Lung (tissue), 12 donors: Measurements from ENCODE around the gene SERTAD1. TPM values are rescaled to one million over a fixed set of nuclear protein-coding genes. Genes with fewer than 3 reads are reported as not detected.

ENCODE experiments used
- ATAC-seq: fragments of 200-7000 bp; cut with Tn5 transposase; one replicate; pipeline ENCODE4 v1.9.1; 2020; ENCODE audit warnings: moderate number of reproducible peaks; ENCODE audit not compliant: insufficient read depth, low FRiP score
- DNase-seq, 3 donors: peaks; one replicate each; pipeline ENCODE4 v3.0.0-alpha.2; 2013 to 2017
- H3K27ac ChIP-seq, 2 donors: one replicate each; pipeline ENCODE4 v1.5.1; 2013; ENCODE audit warnings: mild to moderate bottlenecking in 2 of 2, moderate library complexity in 2 of 2, control low read depth in 1 of 2, inconsistent platforms in 1 of 2, low read depth in 1 of 2, low read length in 1 of 2
- H3K27me3 ChIP-seq, 3 donors: one replicate each; pipeline ENCODE4 v1.5.1; 2013; ENCODE audit warnings: low read length in 2 of 3; ENCODE audit not compliant: control insufficient read depth in 3 of 3, insufficient read depth in 3 of 3
- H3K36me3 ChIP-seq, 4 donors: one replicate each; pipeline ENCODE4 v1.5.1; 2013; ENCODE audit warnings: low read length in 4 of 4, mild to moderate bottlenecking in 1 of 4, moderate library complexity in 1 of 4; ENCODE audit not compliant: control insufficient read depth in 4 of 4, insufficient read depth in 4 of 4
- H3K4me1 ChIP-seq, 5 donors: one replicate each; pipeline ENCODE4 v1.5.1; 2013; ENCODE audit warnings: low read length in 5 of 5, mild to moderate bottlenecking in 2 of 5, moderate library complexity in 1 of 5; ENCODE audit not compliant: control insufficient read depth in 5 of 5, insufficient read depth in 5 of 5
- H3K4me3 ChIP-seq: one replicate; pipeline ENCODE4 v1.5.1; 2013; ENCODE audit warnings: mild to moderate bottlenecking, control low read depth, moderate library complexity
- H3K9ac ChIP-seq, 2 donors: one replicate each; pipeline ENCODE4 v1.5.1; 2013; ENCODE audit warnings: low read length in 2 of 2, control low read depth in 1 of 2; ENCODE audit not compliant: insufficient read depth in 1 of 2
- H3K9me3 ChIP-seq, 4 donors: one replicate each; pipeline ENCODE4 v1.5.1; 2013; ENCODE audit warnings: low read length in 3 of 4, mild to moderate bottlenecking in 1 of 4, moderate library complexity in 1 of 4; ENCODE audit not compliant: control insufficient read depth in 4 of 4, insufficient read depth in 3 of 4
- CTCF ChIP-seq: IDR thresholded peaks from 2 replicates; pipeline ENCODE4 v1.5.1; 2012; ENCODE audit warnings: mild to moderate bottlenecking; ENCODE audit errors: control extremely low read depth, extremely low read depth
- WGBS, 2 donors: extraction: QIAGEN DNeasy Blood & Tissue Kit; methylation state at CpG; one replicate each; pipeline ENCODE4 v1.1.7; 2013; 5-methylcytosine and 5-hydroxymethylcytosine counted together
- polyA plus RNA-seq, 2 donors: library from polyadenylated mRNA; stranded (reverse); fragments of 200-250 nt; gene quantifications; one replicate each; pipeline ENCODE4 v1.2.1, GENCODE V29; 2013
- total RNA-seq, 2 donors: library from RNA; depleted of rRNA in 1 of 2; stranded (reverse); fragments of >200 nt in 1 of 2; gene quantifications; one replicate each; pipeline ENCODE4 v1.2.1, GENCODE V29; 2014 to 2021
- donor health status: control.
- donor health status: control.
- donor health status: Bipolar disorder and iron deficiency.
- donor health status: healthy.
- donor health status: DM: yes; HTN: yes; CAD: no.

The SERTAD1 gene
- total and polyA plus RNA-seq, 4 donors: 10.8 to 37.9 (median 24.2) TPM

GRCh38 chr19:40423938-40424337 lies 1.9 kb downstream of the SERTAD1 start:
- DNase-seq (no peak), ATAC-seq (no peak)
- Histone ChIP-seq H3K4me1 (peaks cover 0 to 17% (median 2%) of the 10 kb centered on the region in 5 donors), H3K9me3 (no peaks in the 10 kb centered on the region), H3K36me3 (peaks cover 5 to 11% (median 9%) of the 10 kb centered on the region in 4 donors), H3K27me3 (no peaks in the 10 kb centered on the region), H3K4me3 (peak overlapping the region; percentile 30), H3K27ac (peak overlapping the region in 1 of 2 donors; percentile 56), H3K9ac (peak overlapping the region in 1 of 2 donors; percentile 53)
- 90 to 93% methylated on average over 6 of the region's 6 CpGs for WGBS, 2 donors
- no peak for TF ChIP-seq CTCF

GRCh38 chr19:40422748-40423566 lies 2.8 kb downstream of the SERTAD1 start:
- WGBS, 2 donors: 87 to 93% methylated on average over 30 to 31 of the region's 31 CpGs
- Histone ChIP-seq H3K4me1 (peaks cover 0 to 17% (median 2%) of the 10 kb centered on the region in 5 donors), H3K9ac (no peak overlapping the region), H3K9me3 (no peaks in the 10 kb centered on the region), H3K4me3 (no peak overlapping the region), H3K36me3 (peaks cover 5 to 11% (median 9%) of the 10 kb centered on the region in 4 donors), H3K27me3 (no peaks in the 10 kb centered on the region), H3K27ac (peak overlapping the region in 1 of 2 donors; percentile 50)
- ATAC-seq (no peak), DNase-seq (no peak)
- no peak for TF ChIP-seq CTCF

- Histone ChIP-seq H3K4me3 (no peak overlapping the region), H3K9ac (no peak overlapping the region), H3K36me3 (peaks cover 5 to 11% (median 9%) of the 10 kb centered on the region in 4 donors), H3K9me3 (no peaks in the 10 kb centered on the region), H3K27ac (peak overlapping the region; percentile 95 to 100), H3K4me1 (peaks cover 0 to 23% (median 5%) of the 10 kb centered on the region in 5 donors), H3K27me3 (no peaks in the 10 kb centered on the region)
- DNase-seq (no peak), ATAC-seq (no peak)
- no peak for TF ChIP-seq CTCF
- WGBS, 2 donors: 76 to 86% methylated on average over 16 of the region's 16 CpGs
Measured at GRCh38 chr19:40421993-40422747, 3.6 kb downstream of the SERTAD1 start.
